Sigmoid colon (tissue), 7 donors: Measurements from ENCODE around the gene NCBP3. TPM values are rescaled to one million over a fixed set of nuclear protein-coding genes. Genes with fewer than 3 reads are reported as not detected.

ENCODE experiments used
- DNase-seq: peaks from one replicate; pipeline ENCODE4 v3.0.0-alpha.2; 2019
- H3K27ac ChIP-seq, 4 donors: fragments of 200-600 bp; sonication (generic); one replicate each; pipeline ENCODE4 v1.5.1; 2016 to 2019; ENCODE audit warnings: mild to moderate bottlenecking in 1 of 4
- H3K27me3 ChIP-seq, 3 donors: fragments of 200-600 bp; sonication (generic); one replicate each; pipeline ENCODE4 v1.5.1; 2019; ENCODE audit warnings: mild to moderate bottlenecking in 1 of 3
- H3K36me3 ChIP-seq, 4 donors: fragments of 200-600 bp; sonication (generic); one replicate each; pipeline ENCODE4 v1.5.1; 2016 to 2019
- H3K4me1 ChIP-seq, 4 donors: fragments of 200-600 bp; sonication (generic); one replicate each; pipeline ENCODE4 v1.5.1; 2017 to 2019
- H3K4me3 ChIP-seq, 4 donors: fragments of 200-600 bp; sonication (generic); one replicate each; pipeline ENCODE4 v1.5.1; 2017 to 2019; ENCODE audit warnings: mild to moderate bottlenecking in 2 of 4, moderate library complexity in 1 of 4
- H3K9me3 ChIP-seq, 4 donors: fragments of 200-600 bp in 3 of 4; sonication (generic) in 3 of 4; one replicate each; pipeline versions ENCODE4 v1.5.1 to v1.6.1; 2013 to 2019
- EP300 ChIP-seq, 4 donors: sonication (generic); formaldehyde crosslinking; IDR thresholded peaks; one replicate each; pipeline ENCODE4 v1.6.1; 2017; ENCODE audit warnings: antibody characterized with exemption in 4 of 4
- POLR2A ChIP-seq, 2 donors: fragments of 450-650 bp; IDR thresholded peaks; one replicate each; pipeline ENCODE4 v1.6.1; 2016; ENCODE audit warnings: antibody characterized with exemption in 2 of 2, mild to moderate bottlenecking in 2 of 2, moderate library complexity in 2 of 2
- POLR2AphosphoS5 ChIP-seq, 4 donors: sonication (generic); formaldehyde crosslinking; IDR thresholded peaks; one replicate each; pipeline ENCODE4 v1.6.1; 2017; ENCODE audit warnings: antibody characterized with exemption in 4 of 4
- WGBS, 2 donors: extraction: QIAGEN DNeasy Blood & Tissue Kit; methylation state at CpG; one replicate each; pipeline ENCODE4 v1.1.7; 2013; 5-methylcytosine and 5-hydroxymethylcytosine counted together
- intact Hi-C: fragments of 100-400 bp; cut with DNase I; formaldehyde crosslinking; loops from one replicate; pipeline ENCODE4 v1.15.1; 2023
- polyA plus RNA-seq, 3 donors: library from polyadenylated mRNA; stranded (reverse); fragments of 200-250 nt; gene quantifications; one replicate each; pipeline ENCODE4 v1.2.3, GENCODE V29; 2013
- total RNA-seq, 4 donors: library from RNA; depleted of rRNA; stranded (reverse); fragments of >200 nt; gene quantifications; one replicate each; pipeline ENCODE4 v1.1.0, GENCODE V29; 2016
- TF ChIP-seq, protein P1 (sequence below), 4 experiments: fragments of 450-650 bp in 3 of 4; fragments of 200-600 bp in 1 of 4; IDR thresholded peaks; one replicate each; pipeline ENCODE4 v1.5.1; 2016 to 2019; ENCODE audit warnings: antibody characterized with exemption in 4 of 4, mild to moderate bottlenecking in 3 of 4, moderate library complexity in 2 of 4
- donor health status: healthy with polysubstance abuse.
- donor health status: Bipolar disorder and iron deficiency.
- donor health status: healthy.

Gene NCBP3
- total and polyA plus RNA-seq, 7 donors, result 8.4 to 34.8 (median 21.6) TPM

DNA sequence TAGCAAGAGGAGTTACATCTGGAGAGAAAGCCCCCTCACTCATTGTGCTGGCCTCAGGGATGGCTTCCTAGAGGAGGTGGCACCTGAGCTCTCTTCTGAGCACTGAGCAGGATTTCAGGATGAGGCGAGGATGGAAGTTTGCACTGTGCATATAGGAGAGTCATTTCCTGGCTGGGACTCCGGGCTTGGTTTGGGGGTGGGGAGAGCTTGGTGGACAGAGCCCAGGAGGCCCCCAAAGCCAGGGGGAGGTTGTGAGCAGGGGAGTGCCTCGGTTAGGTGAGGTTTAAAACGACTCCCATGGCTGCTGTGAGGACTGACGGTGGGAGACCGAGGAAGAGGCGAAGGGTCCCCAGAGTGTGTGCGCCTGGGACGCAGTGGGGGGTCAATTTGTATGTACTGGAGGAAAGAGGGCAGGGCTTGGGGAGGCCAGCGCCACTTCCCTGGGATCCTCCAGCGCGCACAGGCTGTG is 45.6 kb upstream of the NCBP3 start:
- H3K4me3 ChIP-seq, result peak overlapping the region; percentile 57 to 76 (median 70)
- H3K4me1 ChIP-seq, result peaks cover 0 to 82% (median 79%) of the 10 kb centered on the region in 4 donors
- no peak for DNase-seq
- H3K27me3 ChIP-seq, result no peaks in the 10 kb centered on the region
- intact Hi-C loops, result loop anchor here (2.0 to 5.0 kb wide), 2 partner anchors 45 to 56 kb away; partner anchors contain the start of gene NCBP3
- no peaks in the 10 kb centered on the region for H3K36me3 ChIP-seq
- no peaks in the 10 kb centered on the region for H3K9me3 ChIP-seq
- TF ChIP-seq EP300 (IDR thresholded peaks at IDR 0.05) (no peak), POLR2A (IDR thresholded peaks at IDR 0.05) (no peak), POLR2AphosphoS5 (IDR thresholded peaks at IDR 0.05) (no peak)
- TF ChIP-seq, protein P1, sequence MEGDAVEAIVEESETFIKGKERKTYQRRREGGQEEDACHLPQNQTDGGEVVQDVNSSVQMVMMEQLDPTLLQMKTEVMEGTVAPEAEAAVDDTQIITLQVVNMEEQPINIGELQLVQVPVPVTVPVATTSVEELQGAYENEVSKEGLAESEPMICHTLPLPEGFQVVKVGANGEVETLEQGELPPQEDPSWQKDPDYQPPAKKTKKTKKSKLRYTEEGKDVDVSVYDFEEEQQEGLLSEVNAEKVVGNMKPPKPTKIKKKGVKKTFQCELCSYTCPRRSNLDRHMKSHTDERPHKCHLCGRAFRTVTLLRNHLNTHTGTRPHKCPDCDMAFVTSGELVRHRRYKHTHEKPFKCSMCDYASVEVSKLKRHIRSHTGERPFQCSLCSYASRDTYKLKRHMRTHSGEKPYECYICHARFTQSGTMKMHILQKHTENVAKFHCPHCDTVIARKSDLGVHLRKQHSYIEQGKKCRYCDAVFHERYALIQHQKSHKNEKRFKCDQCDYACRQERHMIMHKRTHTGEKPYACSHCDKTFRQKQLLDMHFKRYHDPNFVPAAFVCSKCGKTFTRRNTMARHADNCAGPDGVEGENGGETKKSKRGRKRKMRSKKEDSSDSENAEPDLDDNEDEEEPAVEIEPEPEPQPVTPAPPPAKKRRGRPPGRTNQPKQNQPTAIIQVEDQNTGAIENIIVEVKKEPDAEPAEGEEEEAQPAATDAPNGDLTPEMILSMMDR (IDR thresholded peaks at IDR 0.05), result no peak
- H3K27ac ChIP-seq, result peak overlapping the region; percentile 86 to 96 (median 90)
- WGBS, 2 donors, result 32 to 51% methylated on average over 12 of the region's 12 CpGs

DNA sequence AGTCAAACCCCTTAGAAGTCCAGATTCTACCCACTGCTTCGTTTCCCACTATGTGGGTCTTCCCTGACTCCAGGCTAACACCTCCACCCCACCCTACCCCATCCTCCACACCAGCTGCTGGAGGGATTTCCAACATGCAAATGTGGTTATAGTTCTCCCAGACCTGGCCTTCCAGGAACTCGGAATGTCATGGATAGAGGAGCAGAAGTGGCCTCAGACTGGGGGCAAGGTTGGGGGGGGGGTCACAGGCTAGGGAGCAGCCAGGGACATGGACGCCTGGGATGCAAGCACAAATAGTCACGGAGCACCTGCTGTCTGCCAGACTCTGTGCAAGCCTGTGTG is 44.8 kb upstream of the NCBP3 start:
- Histone ChIP-seq H3K9me3 (no peaks in the 10 kb centered on the region), H3K27ac (peak overlapping the region; percentile 86 to 96 (median 90)), H3K4me1 (peaks cover 0 to 86% (median 76%) of the 10 kb centered on the region in 4 donors), H3K27me3 (no peaks in the 10 kb centered on the region), H3K36me3 (no peaks in the 10 kb centered on the region), H3K4me3 (no peak overlapping the region)
- no peak for DNase-seq
- intact Hi-C loops, result loop anchor here (2.0 to 5.0 kb wide), 2 partner anchors 44 to 56 kb away; partner anchors contain the start of gene NCBP3
- WGBS, 2 donors, result 70 to 83% methylated on average over 4 of the region's 4 CpGs
- TF ChIP-seq, protein P1 (IDR thresholded peaks at IDR 0.05), result no peak
- TF ChIP-seq POLR2A (IDR thresholded peaks at IDR 0.05), result no peak
- no peak for TF ChIP-seq POLR2AphosphoS5 (IDR thresholded peaks at IDR 0.05)
- TF ChIP-seq EP300 (IDR thresholded peaks at IDR 0.05), result no peak

DNA sequence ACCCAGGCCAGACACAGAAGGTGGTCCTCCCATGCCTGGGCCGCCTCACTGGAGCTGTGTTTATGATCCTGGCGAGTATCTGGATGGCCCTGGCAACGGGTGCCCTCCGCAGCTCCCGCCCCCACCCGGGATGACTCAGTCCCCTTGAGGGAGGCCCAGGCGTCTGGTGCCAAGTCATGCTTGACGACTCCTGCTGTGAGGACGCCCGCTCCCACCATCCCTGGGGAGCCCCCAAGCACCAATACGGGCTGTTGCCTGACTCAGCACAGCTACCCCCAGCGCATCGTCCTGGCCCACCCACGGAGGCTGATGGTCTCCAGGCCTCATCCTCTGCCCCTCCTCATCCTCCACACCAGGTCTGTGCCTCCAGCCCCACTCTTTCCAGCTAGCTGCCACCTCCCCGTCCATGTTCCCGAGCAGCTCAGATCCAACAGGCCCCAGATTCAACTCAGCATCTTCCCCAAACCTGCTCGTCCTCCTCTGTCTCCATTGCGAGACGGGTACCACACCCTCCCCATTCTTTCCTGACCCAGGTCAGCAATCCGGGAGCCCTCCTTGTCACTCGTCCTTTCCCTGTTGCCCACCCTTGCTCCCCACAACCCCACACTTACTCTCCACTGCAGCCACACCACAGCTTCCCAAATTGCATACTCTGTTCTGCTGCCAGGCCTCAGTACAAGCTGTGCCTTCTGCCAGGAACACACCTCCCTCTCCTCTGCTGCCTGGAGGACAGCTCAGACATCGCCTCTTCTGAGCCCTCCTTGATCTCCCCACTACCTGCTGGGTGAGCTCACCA is 44.2 kb upstream of the NCBP3 start:
- Histone ChIP-seq H3K27ac (peak overlapping the region; percentile 86 to 96 (median 90)), H3K4me3 (peak overlapping the region in 1 of 4 donors; percentile 1), H3K36me3 (peaks cover 0 to 2% (median 2%) of the 10 kb centered on the region in 4 donors), H3K9me3 (no peaks in the 10 kb centered on the region), H3K27me3 (no peaks in the 10 kb centered on the region), H3K4me1 (peaks cover 0 to 85% (median 74%) of the 10 kb centered on the region in 4 donors)
- intact Hi-C loops, result loop anchor here (2.0 to 5.0 kb wide), 2 partner anchors 43 to 57 kb away; partner anchors contain the start of gene NCBP3
- WGBS, 2 donors, result 68 to 72% methylated on average over 22 of the region's 22 CpGs
- TF ChIP-seq EP300 (IDR thresholded peaks at IDR 0.05), result peak in 2 of 4 donors; percentile 35 to 71
- no peak for TF ChIP-seq POLR2A (IDR thresholded peaks at IDR 0.05)
- peak; percentile 62 to 82 (median 68) for TF ChIP-seq POLR2AphosphoS5 (IDR thresholded peaks at IDR 0.05)
- DNase-seq, result peak; percentile 97

DNA sequence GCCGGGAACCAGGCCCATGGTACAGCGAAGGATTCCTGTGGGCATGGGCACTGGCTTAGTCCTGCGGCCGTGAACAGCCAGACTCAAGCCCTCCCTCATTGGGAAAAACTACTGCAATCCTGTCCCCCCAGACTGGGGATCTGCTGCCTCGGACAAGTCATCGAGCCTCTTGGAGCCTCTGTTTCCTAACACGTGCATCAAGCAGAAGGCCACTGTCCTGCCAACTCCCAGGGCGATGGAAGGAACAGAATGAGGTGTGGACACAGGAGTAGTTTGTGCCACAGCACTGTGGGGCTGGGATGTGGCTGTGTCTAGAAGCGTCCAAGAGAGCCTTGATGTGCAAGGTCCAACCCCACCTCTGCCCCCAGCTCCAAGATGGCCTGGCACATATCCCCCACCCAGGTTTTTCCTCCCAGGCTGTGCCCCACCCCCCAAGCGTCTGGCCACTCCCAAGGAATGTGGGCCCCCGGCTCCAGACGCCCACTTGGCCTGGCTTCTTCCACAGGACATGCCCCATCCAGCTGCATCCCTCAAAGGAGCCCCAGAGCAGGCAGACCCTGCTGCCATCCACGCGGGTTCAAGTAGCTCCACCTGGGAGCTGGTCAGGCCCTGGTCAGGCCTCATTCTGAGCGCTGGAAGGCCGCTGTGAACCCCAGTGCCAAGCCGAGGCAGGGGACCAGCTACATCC is 43.4 kb upstream of the NCBP3 start:
- TF ChIP-seq, protein P1 (IDR thresholded peaks at IDR 0.05), result no peak
- TF ChIP-seq POLR2AphosphoS5 (IDR thresholded peaks at IDR 0.05), result no peak
- no peak for TF ChIP-seq EP300 (IDR thresholded peaks at IDR 0.05)
- TF ChIP-seq POLR2A (IDR thresholded peaks at IDR 0.05), result no peak
- DNase-seq, result peak; percentile 82

More for the DNA sequence above, 43.4 kb upstream of the NCBP3 start:
- Histone ChIP-seq H3K4me1 (peaks cover 0 to 79% (median 70%) of the 10 kb centered on the region in 4 donors), H3K9me3 (no peaks in the 10 kb centered on the region), H3K36me3 (peaks cover 6 to 10% (median 10%) of the 10 kb centered on the region in 4 donors), H3K4me3 (peak overlapping the region in 1 of 4 donors; percentile 1), H3K27me3 (no peaks in the 10 kb centered on the region), H3K27ac (peak overlapping the region; percentile 86 to 96 (median 90))
- 87% methylated on average over 17 of the region's 17 CpGs for WGBS, 2 donors
- intact Hi-C loops, result loop anchor here (2.0 to 5.0 kb wide), 2 partner anchors 43 to 58 kb away; partner anchors contain the start of gene NCBP3
